OCI-LY7 (cell line): Measurements from ENCODE around the gene OR5D13. TPM values are rescaled to one million over a fixed set of nuclear protein-coding genes. Genes with fewer than 3 reads are reported as not detected.

ENCODE experiments used
- BruUV-seq: library from RNA; stranded (reverse); fragments of 400-500 nt; replicated peaks from 2 replicates; lab custom pipeline; 2021; lab: Mats Ljungman, UMichigan
- CTCF ChIA-PET: fragments of 300-600 bp; sonication (Branson Sonifier 250); formaldehyde crosslinking; loops from one replicate; lab custom pipeline; 2022; ENCODE audit warnings: antibody characterized with exemption; ENCODE audit not compliant: unreplicated experiment; lab: Charles Lee
- POLR2A ChIA-PET: fragments of 300-600 bp; sonication (Branson Sonifier 250); formaldehyde crosslinking; loops from one replicate; lab custom pipeline; 2022; ENCODE audit warnings: antibody characterized with exemption; lab: Charles Lee
- DNase-seq: peaks from one replicate; pipeline ENCODE4 v3.0.0-alpha.2; 2015; ENCODE audit warnings: low spot score
- H2AFZ ChIP-seq: fragments of 200-600 bp; sonication (generic), shearing (Covaris generic); 2 replicates; pipeline ENCODE4 v1.6.1; 2014; ENCODE audit warnings: mild to moderate bottlenecking, antibody characterized with exemption, low read length, moderate library complexity
- H3K27ac ChIP-seq: fragments of 200-600 bp; sonication (generic); 2 replicates; pipeline ENCODE4 v1.5.1; 2014; ENCODE audit warnings: mixed run types, low read depth, mild to moderate bottlenecking, moderate library complexity, low read length, inconsistent platforms; ENCODE audit not compliant: poor library complexity, severe bottlenecking
- H3K36me3 ChIP-seq: fragments of 200-600 bp; sonication (generic); 2 replicates; pipeline ENCODE4 v1.6.1; 2014; ENCODE audit warnings: mild to moderate bottlenecking, antibody characterized with exemption, low read length, moderate library complexity, mixed read lengths; ENCODE audit not compliant: insufficient read depth
- H3K4me1 ChIP-seq: fragments of 200-600 bp; sonication (generic); 2 replicates; pipeline ENCODE4 v1.5.1; 2014; ENCODE audit warnings: mild to moderate bottlenecking, low read length; ENCODE audit not compliant: insufficient read depth, poor library complexity, severe bottlenecking
- H3K4me2 ChIP-seq: fragments of 200-600 bp; sonication (generic); 2 replicates; pipeline ENCODE4 v1.6.1; 2014; ENCODE audit warnings: mild to moderate bottlenecking, low read length
- H3K4me3 ChIP-seq: fragments of 200-600 bp; sonication (generic); 2 replicates; pipeline ENCODE4 v1.5.1; 2014; ENCODE audit warnings: mild to moderate bottlenecking, low read depth, low read length; ENCODE audit not compliant: poor library complexity, severe bottlenecking
- H3K79me2 ChIP-seq: fragments of 200-600 bp; sonication (generic); 2 replicates; pipeline ENCODE4 v1.6.1; 2016; ENCODE audit warnings: low read depth, mild to moderate bottlenecking, low read length, moderate library complexity, mixed read lengths; ENCODE audit not compliant: insufficient read depth
- H3K9me2 ChIP-seq: fragments of 200-600 bp; sonication (generic); 2 replicates; pipeline ENCODE4 v1.6.1; 2016; ENCODE audit warnings: mild to moderate bottlenecking, low read length, mixed read lengths; ENCODE audit not compliant: insufficient read depth
- H3K9me3 ChIP-seq: fragments of 200-600 bp; sonication (generic); 2 replicates; pipeline ENCODE4 v1.6.1; 2014; ENCODE audit warnings: mild to moderate bottlenecking, mixed run types, low read length, mixed read lengths
- H4K20me1 ChIP-seq: fragments of 200-600 bp; sonication (generic); 2 replicates; pipeline ENCODE4 v1.6.1; 2014; ENCODE audit warnings: mild to moderate bottlenecking, antibody characterized with exemption, low read length, moderate library complexity, mixed read lengths; ENCODE audit not compliant: insufficient read depth
- CTCF ChIP-seq: fragments of 200-600 bp; sonication (generic); conservative IDR thresholded peaks from 2 replicates; pipeline ENCODE4 v1.5.1; 2014; ENCODE audit warnings: mild to moderate bottlenecking, antibody characterized with exemption, low read length, moderate library complexity, mixed read lengths
- EZH2phosphoT487 ChIP-seq: fragments of 200-600 bp; sonication (generic); IDR thresholded peaks from 2 replicates; pipeline ENCODE4 v1.6.1; 2018; ENCODE audit warnings: low read depth, borderline replicate concordance, mild to moderate bottlenecking, mixed run types, antibody characterized with exemption, low read length, moderate library complexity, mixed read lengths
- intact Hi-C: fragments of 100-400 bp; cut with micrococcal nuclease; formaldehyde crosslinking; loops from one replicate; pipeline ENCODE4 v1.10.0; 2022; ENCODE audit not compliant: unreplicated experiment
- total RNA-seq, 2 experiments: library from RNA; depleted of rRNA in 1 of 2; stranded (reverse); fragments of >200 nt in 1 of 2; shearing (Covaris generic) in 1 of 2; gene quantifications; 2 replicates each; pipeline ENCODE4 v1.2.3, GENCODE V29; 2014 to 2022

The OR5D13 gene
- total RNA-seq, 2 experiments from 2014 or later, result not detected

- H3K36me3 ChIP-seq, result no peaks in the 10 kb centered on the region
- no peak for DNase-seq
- no peaks in the 10 kb centered on the region for H3K79me2 ChIP-seq
- CTCF ChIA-PET, result no interaction called here
- no peaks in the 10 kb centered on the region for H3K9me3 ChIP-seq
- no peaks in the 10 kb centered on the region for H3K9me2 ChIP-seq
- intact Hi-C loops, result no loop called here
- H3K4me2 ChIP-seq, result no peak overlapping the region
- H3K4me1 ChIP-seq, result no peaks in the 10 kb centered on the region
- H3K27ac ChIP-seq, result no peak overlapping the region
- POLR2A ChIA-PET, result interaction anchor here (0.8 kb wide), 1 partner anchor 9 kb away, joined by 3 read pairs; no protein-coding TSS in a partner anchor
- TF ChIP-seq CTCF, result no peak
- TF ChIP-seq EZH2phosphoT487, result no peak
- no peak overlapping the region for H2AFZ ChIP-seq
- no peak overlapping the region for H3K4me3 ChIP-seq
- no peaks in the 10 kb centered on the region for H4K20me1 ChIP-seq
- BruUV-seq, result no TSS peak
These were observed 40.3 kb upstream of the OR5D13 start for GRCh38 chr11:55732936-55733335.

GRCh38 chr11:55791606-55792005, 18.4 kb downstream of the OR5D13 start:
- BruUV-seq, result no TSS peak
- intact Hi-C loops, result no loop called here
- H3K4me3 ChIP-seq, result no peak overlapping the region
- no peaks in the 10 kb centered on the region for H4K20me1 ChIP-seq
- no peaks in the 10 kb centered on the region for H3K4me1 ChIP-seq
- no peaks in the 10 kb centered on the region for H3K79me2 ChIP-seq
- CTCF ChIA-PET, result no interaction called here
- H3K36me3 ChIP-seq, result no peaks in the 10 kb centered on the region
- H3K9me3 ChIP-seq, result no peaks in the 10 kb centered on the region
- H3K9me2 ChIP-seq, result no peaks in the 10 kb centered on the region
- H3K27ac ChIP-seq, result no peak overlapping the region
- DNase-seq, result no peak
- no peak overlapping the region for H3K4me2 ChIP-seq
- H2AFZ ChIP-seq, result no peak overlapping the region
- TF ChIP-seq EZH2phosphoT487 (no peak), CTCF (no peak)
- POLR2A ChIA-PET, result interaction anchor here (0.5 kb wide), 1 partner anchor 409 kb away, joined by 3 read pairs; no protein-coding TSS in a partner anchor

GRCh38 chr11:55793321-55793720, 20.1 kb downstream of the OR5D13 start:
- no peaks in the 10 kb centered on the region for H3K9me3 ChIP-seq
- H2AFZ ChIP-seq, result no peak overlapping the region
- no peaks in the 10 kb centered on the region for H3K9me2 ChIP-seq
- no peaks in the 10 kb centered on the region for H4K20me1 ChIP-seq
- H3K4me1 ChIP-seq, result no peaks in the 10 kb centered on the region
- POLR2A ChIA-PET, result no interaction called here
- intact Hi-C loops, result no loop called here
- CTCF ChIA-PET, result no interaction called here
- no peak overlapping the region for H3K27ac ChIP-seq
- no peak overlapping the region for H3K4me2 ChIP-seq
- no peak overlapping the region for H3K4me3 ChIP-seq
- BruUV-seq, result no TSS peak
- no peak for DNase-seq
- no peaks in the 10 kb centered on the region for H3K36me3 ChIP-seq
- H3K79me2 ChIP-seq, result no peaks in the 10 kb centered on the region
- TF ChIP-seq EZH2phosphoT487 (no peak), CTCF (no peak)
